Measurements from ENCODE around the gene EIF2B2.

The EIF2B2 gene

GRCh38 chr14:75002392-75003249 lies at the start of gene EIF2B2:
Gene EIF2B2, plus strand, starts transcription at chr14:75002921. Its CDS starts 70 bp downstream, at chr14:75002991.
- peak; percentile 99 for DNase-seq

- DNase-seq = no peak
Measured at GRCh38 chr14:74953686-74954085, 49.0 kb upstream of the EIF2B2 start.

GRCh38 chr14:74954232-74954946 lies 48.3 kb upstream of the EIF2B2 start:
- DNase-seq = peak; percentile 65

- no peak for DNase-seq
Measured at GRCh38 chr14:74954947-74955228, 47.8 kb upstream of the EIF2B2 start.

GRCh38 chr14:74955229-74956026 lies 47.3 kb upstream of the EIF2B2 start, which contains the start of gene PGF:
Gene PGF, minus strand, starts transcription at chr14:74955597. Its CDS starts 355 bp downstream, at chr14:74955242.
- peak; percentile 90 for DNase-seq

GRCh38 chr14:74956027-74956279 lies 46.8 kb upstream of the EIF2B2 start:
- DNase-seq = no peak

- DNase-seq = peak; percentile 83
Measured at GRCh38 chr14:74956280-74957072, 46.2 kb upstream of the EIF2B2 start.

- DNase-seq = no peak
Measured at GRCh38 chr14:74959596-74960180, 43.0 kb upstream of the EIF2B2 start.

GRCh38 chr14:74960736-74961135 lies 42.0 kb upstream of the EIF2B2 start:
- no peak for DNase-seq

GRCh38 chr14:74961238-74961911 lies 41.3 kb upstream of the EIF2B2 start:
- DNase-seq = no peak

GRCh38 chr14:74962046-74962445 lies 40.7 kb upstream of the EIF2B2 start:
- no peak for DNase-seq

GRCh38 chr14:74962493-74962892 lies 40.2 kb upstream of the EIF2B2 start:
- DNase-seq = no peak

- no peak for DNase-seq
Measured at GRCh38 chr14:74963178-74963704, 39.5 kb upstream of the EIF2B2 start.

GRCh38 chr14:74963705-74964271 lies 38.9 kb upstream of the EIF2B2 start:
- no peak for DNase-seq

GRCh38 chr14:74964787-74965485 lies 37.8 kb upstream of the EIF2B2 start:
- no peak for DNase-seq

GRCh38 chr14:74965486-74966153 lies 37.1 kb upstream of the EIF2B2 start:
- DNase-seq = no peak

- no peak for DNase-seq
Measured at GRCh38 chr14:74968811-74969210, 33.9 kb upstream of the EIF2B2 start.

GRCh38 chr14:74973003-74973653 lies 29.6 kb upstream of the EIF2B2 start:
- peak; percentile 67 for DNase-seq

- no peak for DNase-seq
Measured at GRCh38 chr14:74973905-74974363, 28.8 kb upstream of the EIF2B2 start.

Data from islet precursor cell (in vitro differentiated cells).